ENCODE measurements around the gene NFRKB. TPM values are rescaled to one million over a fixed set of nuclear protein-coding genes. Genes with fewer than 3 reads are reported as not detected.

Gene NFRKB
- total and polyA plus RNA-seq, 2 of the 8 experiments (the other 6 are each of a cell fraction or from before 2014, with no cell fraction given), result 17.0 to 31.0 TPM

- TF ChIP-seq CHD7 (IDR thresholded peaks at IDR 0.05; ENCODE audit: insufficient replicate concordance, low read length) (no peak), NRF1 (IDR thresholded peaks at IDR 0.05; ENCODE audit: low read depth, low read length) (no peak)
These were observed 23.0 kb upstream of the NFRKB start (continued) for GRCh38 chr11:129918361-129918760.
